H1 (cell line): ENCODE data around the gene CLUH. TPM values are rescaled to one million over a fixed set of nuclear protein-coding genes. Genes with fewer than 3 reads are reported as not detected.

Experiments used
- CTCF ChIA-PET: fragments of 300-600 bp; sonication (Branson Sonifier 250); formaldehyde crosslinking; loops from one replicate; lab custom pipeline; 2021; ENCODE audit not compliant: partially characterized antibody; lab: Charles Lee
- POLR2A ChIA-PET: fragments of 300-600 bp; sonication (Branson Sonifier 250); formaldehyde crosslinking; loops from one replicate; lab custom pipeline; 2021; ENCODE audit warnings: inconsistent platforms; ENCODE audit not compliant: partially characterized antibody; lab: Charles Lee
- DNase-seq, 2 experiments: peaks; one replicate each; pipeline versions ENCODE4 v3.0.0 to v3.0.0-alpha.2; 2010 to 2022; ENCODE audit warnings: low spot score in 2 of 2, low read depth in 1 of 2, mixed read lengths in 1 of 2
- FAIRE-seq: peaks from 2 replicates; lab custom pipeline; 2011; peaks lifted over from hg19 to GRCh38; lab: Jason Lieb, UNC
- H2AFZ ChIP-seq: 2 replicates; pipeline ENCODE4 v1.8.1; 2012; ENCODE audit warnings: low read length, inconsistent platforms
- H2AK5ac ChIP-seq: 2 replicates; pipeline ENCODE4 v1.6.1; 2013; ENCODE audit warnings: low read depth, low read length
- H2BK120ac ChIP-seq: replicated peaks from 2 replicates; pipeline ENCODE3; 2013; ENCODE audit warnings: low read depth, low read length, inconsistent platforms
- H2BK12ac ChIP-seq: 2 replicates; pipeline ENCODE4 v1.6.1; 2013; ENCODE audit warnings: low read depth, low read length
- H2BK15ac ChIP-seq: 2 replicates; pipeline ENCODE4 v1.6.1; 2013; ENCODE audit warnings: low read length
- H2BK20ac ChIP-seq: 2 replicates; pipeline ENCODE4 v1.6.1; 2013; ENCODE audit warnings: low read length
- H2BK5ac ChIP-seq: 2 replicates; pipeline ENCODE4 v1.6.1; 2013; ENCODE audit warnings: low read depth, low read length
- H3K14ac ChIP-seq: 2 replicates; pipeline ENCODE4 v1.6.1; 2013; ENCODE audit warnings: inconsistent platforms; ENCODE audit not compliant: insufficient read length
- H3K18ac ChIP-seq: 2 replicates; pipeline ENCODE4 v1.6.1; 2013; ENCODE audit warnings: low read length; ENCODE audit errors: extremely low read depth
- H3K23ac ChIP-seq: 2 replicates; pipeline ENCODE4 v1.6.1; 2013; ENCODE audit warnings: inconsistent platforms; ENCODE audit not compliant: insufficient read length
- H3K23me2 ChIP-seq: 2 replicates; pipeline ENCODE4 v1.6.1; 2013; ENCODE audit warnings: low read depth, low read length
- H3K27ac ChIP-seq: 2 replicates; pipeline ENCODE4 v1.6.1; 2011; ENCODE audit warnings: low read depth, low read length, inconsistent platforms
- H3K27me3 ChIP-seq, 4 experiments: replicated peaks in 1 of 4; 1 replicate in 1 of 4; 2 replicates in 3 of 4; pipeline versions ENCODE4 v1.6.1 to v1.8.1; 2011 to 2013; ENCODE audit warnings: low read length in 3 of 4, mild to moderate bottlenecking in 3 of 4, inconsistent platforms in 2 of 4, mixed read lengths in 2 of 4, moderate library complexity in 1 of 4; ENCODE audit not compliant: control insufficient read depth in 3 of 4, insufficient read depth in 3 of 4; ENCODE audit errors: extremely low read depth in 1 of 4
- H3K36me3 ChIP-seq, 4 experiments: 2 replicates each; pipeline versions ENCODE4 v1.6.1 to v1.8.1; 2011 to 2013; ENCODE audit warnings: mild to moderate bottlenecking in 4 of 4, low read length in 3 of 4, moderate library complexity in 2 of 4, control low read depth in 1 of 4, inconsistent platforms in 1 of 4; ENCODE audit not compliant: insufficient read depth in 4 of 4, control insufficient read depth in 2 of 4
- H3K4ac ChIP-seq: replicated peaks from 2 replicates; pipeline ENCODE3; 2013; ENCODE audit warnings: low read length, low read depth, mixed read lengths, inconsistent platforms; ENCODE audit not compliant: insufficient read length
- H3K4me1 ChIP-seq, 4 experiments: replicated peaks in 1 of 4; 1 replicate in 1 of 4; 2 replicates in 3 of 4; pipeline versions ENCODE4 v1.6.1 to v1.8.1; 2011 to 2013; ENCODE audit warnings: low read length in 3 of 4, inconsistent platforms in 2 of 4, mixed read lengths in 1 of 4; ENCODE audit not compliant: insufficient read depth in 4 of 4, control insufficient read depth in 3 of 4
- H3K4me2 ChIP-seq, 2 experiments: 2 replicates each; pipeline versions ENCODE4 v1.6.1 to v1.8.1; 2011 to 2013; ENCODE audit warnings: low read depth in 2 of 2, low read length in 2 of 2, control low read depth in 1 of 2, inconsistent platforms in 1 of 2, mild to moderate bottlenecking in 1 of 2; ENCODE audit not compliant: insufficient read depth in 1 of 2
- H3K4me3 ChIP-seq, 4 experiments: fragments of 200-600, 300-600 bp in 1 of 4; sonication (generic), shearing (Covaris generic), sonication (Bioruptor Twin) in 1 of 4; 2 replicates each; pipeline versions ENCODE4 v1.5.1 to v1.8.1; 2011 to 2016; ENCODE audit warnings: low read length in 4 of 4, low read depth in 3 of 4, control low read depth in 2 of 4, inconsistent platforms in 2 of 4, mild to moderate bottlenecking in 2 of 4, mixed read lengths in 1 of 4, moderate library complexity in 1 of 4; ENCODE audit not compliant: insufficient read depth in 2 of 4; ENCODE audit errors: extremely low read depth in 1 of 4
- H3K56ac ChIP-seq: replicated peaks from 2 replicates; pipeline ENCODE3; 2013; ENCODE audit warnings: low read depth, mild to moderate bottlenecking, mixed read lengths, low read length, inconsistent platforms; ENCODE audit not compliant: insufficient read length
- H3K79me1 ChIP-seq: 2 replicates; pipeline ENCODE4 v1.6.1; 2013; ENCODE audit warnings: low read depth, low read length, control low read depth
- H3K79me2 ChIP-seq, 2 experiments: 2 replicates each; pipeline versions ENCODE4 v1.6.1 to v1.8.1; 2012 to 2013; ENCODE audit warnings: low read length in 2 of 2, mild to moderate bottlenecking in 2 of 2, inconsistent platforms in 1 of 2; ENCODE audit not compliant: insufficient read depth in 2 of 2, control insufficient read depth in 1 of 2
- H3K9ac ChIP-seq, 4 experiments: replicated peaks in 1 of 4; 1 replicate in 1 of 4; 2 replicates in 3 of 4; pipeline versions ENCODE4 v1.6.1 to v1.8.1; 2011 to 2013; ENCODE audit warnings: low read depth in 3 of 4, low read length in 3 of 4, control low read depth in 2 of 4, mild to moderate bottlenecking in 2 of 4, moderate library complexity in 2 of 4, inconsistent platforms in 1 of 4; ENCODE audit errors: extremely low read depth in 1 of 4
- H3K9me3 ChIP-seq, 2 experiments: 2 replicates each; pipeline versions ENCODE4 v1.6.1 to v1.8.1; 2012 to 2013; ENCODE audit warnings: mild to moderate bottlenecking in 2 of 2, moderate library complexity in 2 of 2, control low read depth in 1 of 2, inconsistent platforms in 1 of 2, low read depth in 1 of 2, low read length in 1 of 2, mixed read lengths in 1 of 2; ENCODE audit not compliant: insufficient read depth in 2 of 2
- H4K20me1 ChIP-seq, 2 experiments: replicated peaks in 1 of 2; 2 replicates each; pipeline versions ENCODE3 to v1.8.1; 2011 to 2013; ENCODE audit warnings: inconsistent platforms in 2 of 2, low read length in 2 of 2, mild to moderate bottlenecking in 1 of 2; ENCODE audit not compliant: insufficient read depth in 2 of 2, control insufficient read depth in 1 of 2
- H4K5ac ChIP-seq: 2 replicates; pipeline ENCODE4 v1.6.1; 2013; ENCODE audit warnings: low read length, low read depth, mixed read lengths, inconsistent platforms; ENCODE audit not compliant: insufficient read length
- H4K8ac ChIP-seq: 2 replicates; pipeline ENCODE4 v1.8.0; 2013; ENCODE audit warnings: mild to moderate bottlenecking, moderate library complexity, low read length, inconsistent platforms; ENCODE audit not compliant: insufficient read depth; ENCODE audit errors: extremely low read depth
- H4K91ac ChIP-seq: replicated peaks from 2 replicates; pipeline ENCODE3; 2013; ENCODE audit warnings: low read length, mixed read lengths, inconsistent platforms; ENCODE audit not compliant: insufficient read length
- EZH2 ChIP-seq: fragments of 200-600 bp; sonication (generic); IDR thresholded peaks from 2 replicates; pipeline ENCODE4 v1.7.1; 2012; ENCODE audit warnings: low read depth, mild to moderate bottlenecking, moderate library complexity, low read length, inconsistent platforms; ENCODE audit not compliant: severe bottlenecking
- HDAC6 ChIP-seq: IDR thresholded peaks from one replicate; pipeline ENCODE4 v1.7.1; 2012; ENCODE audit warnings: low read depth, mild to moderate bottlenecking, inconsistent platforms, low read length, moderate library complexity
- MAFK ChIP-seq: IDR thresholded peaks from 2 replicates; pipeline ENCODE4 v1.6.1; 2012; ENCODE audit warnings: low read depth, mild to moderate bottlenecking, improper control_type of control experiment, low read length
- SP2 ChIP-seq: IDR thresholded peaks from 2 replicates; pipeline ENCODE4 v1.6.1; 2012; ENCODE audit warnings: mild to moderate bottlenecking, low read length, inconsistent platforms
- TAF7 ChIP-seq: optimal IDR thresholded peaks from 2 replicates; pipeline ENCODE3; 2011; ENCODE audit warnings: low read depth, mild to moderate bottlenecking, inconsistent platforms, low read length, moderate library complexity, borderline replicate concordance
- WGBS, 2 experiments: shearing (Covaris generic) in 1 of 2; methylation state at CpG; one replicate each; pipeline versions ENCODE4 v1.1.6 to v1.1.7; 2013 to 2015; ENCODE audit warnings: low lambda C conversion rate in 2 of 2, mixed read lengths in 2 of 2, inconsistent platforms in 1 of 2, low coverage in 1 of 2, missing lambda C conversion rate in 1 of 2; ENCODE audit not compliant: insufficient replicate concordance in 2 of 2, insufficient coverage in 1 of 2, insufficient read length in 1 of 2; ENCODE audit errors: extremely low coverage in 1 of 2, missing lambda C conversion rate in 1 of 2; 5-methylcytosine and 5-hydroxymethylcytosine counted together
- polyA plus RNA-seq, 7 experiments: library from polyadenylated mRNA; depleted of rRNA in 3 of 7; stranded (reverse) in 5 of 7; unstranded in 2 of 7; fragments of >200 nt in 5 of 7; fragments of 200-250 nt in 2 of 7; gene quantifications; 1 replicate in 5 of 7; 2 replicates in 1 of 7; 4 replicates in 1 of 7; pipeline versions ENCODE4 v1.2.1 to v1.2.3, GENCODE V29; 2011 to 2013; ENCODE audit warnings: missing spikeins in 2 of 7, mixed read lengths in 2 of 7
- total RNA-seq: library from RNA; stranded (reverse); fragmentation: NEBNext Ultra II Directional; extraction: Animal tissue kit (Norgen Biotek cat#: 25700); gene quantifications from 2 replicates; pipeline ENCODE4 v1.2.1, GENCODE V29; 2021

CLUH gene
- total and polyA plus RNA-seq, 2 of the 8 experiments (the other 6 are each of a cell fraction or from before 2014, with no cell fraction given) = 33.6 to 98.6 TPM

GRCh38 chr17:2644971-2645370 lies 66.6 kb downstream of the CLUH start:
- no peak overlapping the region for H3K14ac ChIP-seq
- no peak overlapping the region for H2AK5ac ChIP-seq
- H4K5ac ChIP-seq = no peak overlapping the region
- H4K8ac ChIP-seq = no peak overlapping the region
- H3K18ac ChIP-seq = no peak overlapping the region
- ChIA-PET CTCF (interaction anchor here (1.7 kb wide), 1 partner anchor 42 kb away, joined by 3 read pairs; no protein-coding TSS in a partner anchor), POLR2A (no interaction called here)
- no peak overlapping the region for H2BK20ac ChIP-seq
- H3K79me2 ChIP-seq = peaks cover 0 to 18% of the 10 kb centered on the region in 2 experiments; a peak in 2 of 4 replicates
- no peak overlapping the region for H2BK5ac ChIP-seq
- H3K4me1 ChIP-seq = no peaks in the 10 kb centered on the region
- no peaks in the 10 kb centered on the region for H4K20me1 ChIP-seq
- no peak overlapping the region for H2BK12ac ChIP-seq
- H3K36me3 ChIP-seq = peaks cover 0 to 15% (median 3%) of the 10 kb centered on the region in 4 experiments; a peak in 4 of 8 replicates
- H3K4ac ChIP-seq = no peak overlapping the region
- H3K9me3 ChIP-seq = no peaks in the 10 kb centered on the region
- H2BK15ac ChIP-seq = no peak overlapping the region
- H3K56ac ChIP-seq = no peak overlapping the region
- no peak overlapping the region; a peak in 1 of 7 replicates for H3K9ac ChIP-seq
- H2AFZ ChIP-seq = no peak overlapping the region
- no peaks in the 10 kb centered on the region for H3K27me3 ChIP-seq
- no peak overlapping the region for H3K4me3 ChIP-seq
- FAIRE-seq = no peak
- 76% methylated on average over 6 of the region's 6 CpGs; no CpG with 5 or more reads in 1 of the 2 experiments for WGBS, 2 experiments
- no peak overlapping the region for H3K4me2 ChIP-seq
- no peak overlapping the region for H3K27ac ChIP-seq
- no peak overlapping the region for H2BK120ac ChIP-seq
- H3K23me2 ChIP-seq = no peaks in the 10 kb centered on the region
- H3K23ac ChIP-seq = no peak overlapping the region
- no peak overlapping the region for H4K91ac ChIP-seq
- DNase-seq = no peak
- no peaks in the 10 kb centered on the region for H3K79me1 ChIP-seq
- TF ChIP-seq MAFK = no peak
- no peak for TF ChIP-seq SP2
- TF ChIP-seq TAF7 = no peak
- no peak for TF ChIP-seq HDAC6
- no peak for TF ChIP-seq EZH2
